HCT116 (cell line): ENCODE data around the gene FGD4. TPM values are rescaled to one million over a fixed set of nuclear protein-coding genes. Genes with fewer than 3 reads are reported as not detected.

Experiments
- ATAC-seq: fragments of 200-7000 bp; cut with Tn5 transposase; 2 replicates; pipeline ENCODE4 v1.9.1; 2020; ENCODE audit warnings: mild to moderate bottlenecking, moderate library complexity
- BruUV-seq: library from RNA; stranded (reverse); fragments of 400-500 nt; replicated peaks from 2 replicates; lab custom pipeline; 2021; lab: Mats Ljungman, UMichigan
- CTCF ChIA-PET: fragments of 300-600 bp; sonication (Branson Sonifier 250); formaldehyde crosslinking; loops from one replicate; lab custom pipeline; 2021; ENCODE audit warnings: antibody characterized with exemption; lab: Charles Lee
- POLR2A ChIA-PET: fragments of 300-600, 350-600 bp; sonication (Branson Sonifier 250); formaldehyde crosslinking; loops from one replicate; lab custom pipeline; 2021; ENCODE audit warnings: antibody characterized with exemption; lab: Charles Lee
- RAD21 ChIA-PET, 2 experiments: fragments of 300-600 bp; sonication (Branson Sonifier 250); formaldehyde crosslinking; loops; one replicate each; lab custom pipeline; 2023; ENCODE audit warnings: low total read pairs in 2 of 2; ENCODE audit not compliant: uncharacterized antibody in 2 of 2, unreplicated experiment in 2 of 2, low non-redundant PET in 1 of 2; lab: Charles Lee
- DNase-seq: peaks from one replicate; pipeline ENCODE4 v3.0.0-alpha.2; 2010; ENCODE audit warnings: low read depth, low spot score
- H2AFZ ChIP-seq: fragments of 200-600 bp; shearing (Covaris generic), sonication (generic); 2 replicates; pipeline ENCODE4 v1.6.1; 2017; ENCODE audit warnings: low read depth, mixed run types, mixed read lengths, antibody characterized with exemption, low read length; ENCODE audit not compliant: poor library complexity, severe bottlenecking
- H3K27ac ChIP-seq: 2 replicates; pipeline ENCODE4 v1.5.1; 2012; ENCODE audit warnings: low read depth, low read length
- H3K27me3 ChIP-seq: fragments of 200-600 bp; sonication (generic); 2 replicates; pipeline ENCODE4 v1.6.1; 2016; ENCODE audit warnings: mixed run types, low read length, mixed read lengths; ENCODE audit not compliant: insufficient read depth
- H3K36me3 ChIP-seq, 2 experiments: fragments of 200-500 bp in 1 of 2; fragments of 200-600 bp in 1 of 2; sonication (Bioruptor generic) in 1 of 2; sonication (generic) in 1 of 2; 2 replicates each; pipeline versions ENCODE4 v1.5.1 to v1.6.1; 2014 to 2016; ENCODE audit warnings: low read length in 2 of 2, inconsistent platforms in 1 of 2, mixed read lengths in 1 of 2, mixed run types in 1 of 2; ENCODE audit not compliant: insufficient read depth in 2 of 2, control insufficient read depth in 1 of 2
- H3K4me1 ChIP-seq, 2 experiments: fragments of 200-600 bp in 1 of 2; sonication (generic) in 1 of 2; 2 replicates each; pipeline versions ENCODE4 v1.5.1 to v1.6.1; 2012 to 2017; ENCODE audit warnings: low read length in 2 of 2, inconsistent platforms in 1 of 2, mild to moderate bottlenecking in 1 of 2, mixed read lengths in 1 of 2, mixed run types in 1 of 2, moderate library complexity in 1 of 2; ENCODE audit not compliant: insufficient read depth in 2 of 2, control insufficient read depth in 1 of 2
- H3K4me2 ChIP-seq: fragments of 200-600 bp; sonication (generic); 2 replicates; pipeline ENCODE4 v1.6.1; 2017; ENCODE audit warnings: mixed run types, low read length, mixed read lengths
- H3K4me3 ChIP-seq, 2 experiments: fragments of 200-600 bp in 1 of 2; sonication (generic) in 1 of 2; replicated peaks in 1 of 2; 2 replicates each; pipeline ENCODE4 v1.5.1; 2011 to 2016; ENCODE audit warnings: low read length in 2 of 2, control low read depth in 1 of 2, low read depth in 1 of 2, mild to moderate bottlenecking in 1 of 2, mixed read lengths in 1 of 2, mixed run types in 1 of 2
- H3K79me2 ChIP-seq: fragments of 200-600 bp; sonication (generic); 2 replicates; pipeline ENCODE4 v1.6.1; 2017; ENCODE audit warnings: mild to moderate bottlenecking, mixed run types, low read length, moderate library complexity, mixed read lengths; ENCODE audit not compliant: insufficient read depth
- H3K9ac ChIP-seq: fragments of 200-600 bp; sonication (generic); 2 replicates; pipeline ENCODE4 v1.6.1; 2016; ENCODE audit warnings: low read length, mixed read lengths
- H3K9me2 ChIP-seq: fragments of 200-600 bp; sonication (generic), shearing (Covaris generic); 2 replicates; pipeline ENCODE4 v1.6.1; 2017; ENCODE audit warnings: mixed run types, mild to moderate bottlenecking, moderate library complexity; ENCODE audit not compliant: insufficient read depth
- H3K9me3 ChIP-seq, 2 experiments: fragments of 200-500 bp in 1 of 2; fragments of 200-600 bp in 1 of 2; sonication (Bioruptor generic) in 1 of 2; sonication (generic) in 1 of 2; 2 replicates each; pipeline ENCODE4 v1.6.1; 2014 to 2017; ENCODE audit warnings: low read length in 2 of 2, mixed read lengths in 2 of 2, inconsistent platforms in 1 of 2, low read depth in 1 of 2, mild to moderate bottlenecking in 1 of 2, mixed run types in 1 of 2, moderate library complexity in 1 of 2; ENCODE audit not compliant: control insufficient read depth in 1 of 2, insufficient read depth in 1 of 2
- H4K20me1 ChIP-seq: fragments of 200-600 bp; sonication (generic), shearing (Covaris generic); 2 replicates; pipeline ENCODE4 v1.6.1; 2017; ENCODE audit warnings: mixed run types, mild to moderate bottlenecking, moderate library complexity; ENCODE audit not compliant: insufficient read depth
- CBX3 ChIP-seq: IDR thresholded peaks from 2 replicates; pipeline ENCODE4 v1.6.1; 2012; ENCODE audit warnings: low read depth
- CEBPB ChIP-seq: IDR thresholded peaks from 2 replicates; pipeline ENCODE4 v1.6.1; 2012; ENCODE audit warnings: low read depth
- EZH2phosphoT487 ChIP-seq: fragments of 200-600 bp; IDR thresholded peaks from 2 replicates; pipeline ENCODE4 v1.6.1; 2018; ENCODE audit warnings: antibody characterized with exemption, borderline replicate concordance
- JUND ChIP-seq: IDR thresholded peaks from 2 replicates; pipeline ENCODE4 v1.6.1; 2012
- SIN3A ChIP-seq: IDR thresholded peaks from 2 replicates; pipeline ENCODE4 v1.6.1; 2012; ENCODE audit warnings: low read depth
- SP1 ChIP-seq: IDR thresholded peaks from 2 replicates; pipeline ENCODE4 v1.6.1; 2012; ENCODE audit warnings: low read depth
- SRF ChIP-seq: IDR thresholded peaks from 2 replicates; pipeline ENCODE4 v1.6.1; 2012; ENCODE audit warnings: low read depth
- TCF7L2 ChIP-seq: IDR thresholded peaks from 2 replicates; pipeline ENCODE4 v1.7.0; 2011; ENCODE audit warnings: borderline replicate concordance, inconsistent platforms; ENCODE audit not compliant: insufficient read depth, insufficient read length; ENCODE audit errors: extremely low read depth
- ZBTB33 ChIP-seq: IDR thresholded peaks from 2 replicates; pipeline ENCODE4 v1.6.1; 2011; ENCODE audit warnings: mild to moderate bottlenecking, low read length, moderate library complexity; ENCODE audit not compliant: insufficient replicate concordance; ENCODE audit errors: extremely low read depth
- intact Hi-C: fragments of 100-400 bp; cut with micrococcal nuclease; formaldehyde crosslinking; loops from 2 replicates; pipeline ENCODE4 v1.10.0; 2022
- total RNA-seq: library from RNA; stranded (reverse); gene quantifications from one replicate; pipeline ENCODE4 v1.2.1, GENCODE V29; 2021; ENCODE audit not compliant: unreplicated experiment
- TF ChIP-seq, protein P1 (sequence below), 3 experiments: fragments of 200-600 bp in 1 of 3; sonication (generic) in 1 of 3; IDR thresholded peaks in 2 of 3; conservative IDR thresholded peaks in 1 of 3; 2 replicates each; pipeline ENCODE4 v1.5.1; 2012 to 2017; ENCODE audit warnings: low read depth in 2 of 3, low read length in 2 of 3, antibody characterized with exemption in 1 of 3, borderline replicate concordance in 1 of 3, control low read depth in 1 of 3, mild to moderate bottlenecking in 1 of 3, mixed read lengths in 1 of 3, mixed run types in 1 of 3, moderate library complexity in 1 of 3; ENCODE audit not compliant: insufficient read depth in 1 of 3
- TF ChIP-seq, protein P2 (sequence below): IDR thresholded peaks from 2 replicates; pipeline ENCODE4 v1.6.1; 2012

FGD4 gene
- total RNA-seq, 1 experiment from 2014 or later: 7.7 TPM

- POLR2A ChIA-PET: no interaction called here
Measured at GRCh38 chr12:32390572-32391219, 8.7 kb upstream of the FGD4 start.

More at GRCh38 chr12:32390572-32391219, 8.7 kb upstream of the FGD4 start:
- no peaks in the 10 kb centered on the region for H3K9me3 ChIP-seq
- intact Hi-C loops: no loop called here
- no TSS peak for BruUV-seq
- H4K20me1 ChIP-seq: no peaks in the 10 kb centered on the region
- no peak for DNase-seq
- no peak overlapping the region for H3K4me3 ChIP-seq
- no peaks in the 10 kb centered on the region for H3K4me1 ChIP-seq
- H3K36me3 ChIP-seq: no peaks in the 10 kb centered on the region
- no peak for ATAC-seq
- H3K79me2 ChIP-seq: no peaks in the 10 kb centered on the region
- no peak overlapping the region for H2AFZ ChIP-seq
- TF ChIP-seq, protein P1, sequence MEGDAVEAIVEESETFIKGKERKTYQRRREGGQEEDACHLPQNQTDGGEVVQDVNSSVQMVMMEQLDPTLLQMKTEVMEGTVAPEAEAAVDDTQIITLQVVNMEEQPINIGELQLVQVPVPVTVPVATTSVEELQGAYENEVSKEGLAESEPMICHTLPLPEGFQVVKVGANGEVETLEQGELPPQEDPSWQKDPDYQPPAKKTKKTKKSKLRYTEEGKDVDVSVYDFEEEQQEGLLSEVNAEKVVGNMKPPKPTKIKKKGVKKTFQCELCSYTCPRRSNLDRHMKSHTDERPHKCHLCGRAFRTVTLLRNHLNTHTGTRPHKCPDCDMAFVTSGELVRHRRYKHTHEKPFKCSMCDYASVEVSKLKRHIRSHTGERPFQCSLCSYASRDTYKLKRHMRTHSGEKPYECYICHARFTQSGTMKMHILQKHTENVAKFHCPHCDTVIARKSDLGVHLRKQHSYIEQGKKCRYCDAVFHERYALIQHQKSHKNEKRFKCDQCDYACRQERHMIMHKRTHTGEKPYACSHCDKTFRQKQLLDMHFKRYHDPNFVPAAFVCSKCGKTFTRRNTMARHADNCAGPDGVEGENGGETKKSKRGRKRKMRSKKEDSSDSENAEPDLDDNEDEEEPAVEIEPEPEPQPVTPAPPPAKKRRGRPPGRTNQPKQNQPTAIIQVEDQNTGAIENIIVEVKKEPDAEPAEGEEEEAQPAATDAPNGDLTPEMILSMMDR (IDR thresholded peaks at IDR 0.05 in 2 of 3, conservative IDR thresholded peaks at IDR 0.05 in 1 of 3; ENCODE audit: borderline replicate concordance in 1 of 3, insufficient read depth in 1 of 3, low read depth in 2 of 3, low read length in 2 of 3): no peak
- no peak for TF ChIP-seq TCF7L2
- no peak for TF ChIP-seq ZBTB33
- TF ChIP-seq EZH2phosphoT487: no peak
- TF ChIP-seq, protein P2, sequence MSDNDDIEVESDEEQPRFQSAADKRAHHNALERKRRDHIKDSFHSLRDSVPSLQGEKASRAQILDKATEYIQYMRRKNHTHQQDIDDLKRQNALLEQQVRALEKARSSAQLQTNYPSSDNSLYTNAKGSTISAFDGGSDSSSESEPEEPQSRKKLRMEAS: no peak
- TF ChIP-seq CBX3: no peak
- TF ChIP-seq CEBPB: no peak
- no peak for TF ChIP-seq SP1
- TF ChIP-seq SRF: no peak
- TF ChIP-seq SIN3A: no peak
- TF ChIP-seq JUND: no peak
- H3K9ac ChIP-seq: no peak overlapping the region
- no peaks in the 10 kb centered on the region for H3K27me3 ChIP-seq
- no peak overlapping the region for H3K27ac ChIP-seq
- H3K9me2 ChIP-seq: no peaks in the 10 kb centered on the region
- ChIA-PET RAD21 (no interaction called here), CTCF (no interaction called here)
- H3K4me2 ChIP-seq: no peak overlapping the region
